Measurements from ENCODE around the gene PAPPA2.

DNA sequence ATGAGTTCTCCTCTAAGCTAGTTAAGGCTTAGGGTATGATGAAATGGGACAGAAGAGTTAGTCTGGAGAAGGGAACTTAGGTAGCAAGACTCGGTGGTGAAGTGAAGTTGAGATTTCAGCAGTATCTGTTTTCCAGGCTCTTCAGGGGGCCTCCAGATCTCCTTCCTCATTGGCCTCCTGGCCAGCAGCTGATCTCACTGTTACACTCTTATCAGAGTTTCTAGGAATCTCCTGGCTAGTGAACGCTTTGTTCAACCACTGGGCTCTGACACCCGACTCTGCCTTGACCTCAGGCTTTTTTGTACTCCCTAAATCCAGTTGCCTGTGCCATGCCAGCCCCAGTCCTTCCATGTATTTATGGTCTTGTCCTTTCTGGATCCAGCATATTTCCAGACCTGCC, 390.5 kb downstream of the PAPPA2 start:
- TF ChIP-seq POLR2AphosphoS5 (IDR thresholded peaks at IDR 0.05) (no peak), POLR2A (IDR thresholded peaks at IDR 0.05) (no peak)

Measured in transverse colon (tissue), 3 donors.